Measurements from ENCODE around the gene TARBP2.

GRCh38 chr12:53500142-53500775, 824 bp upstream of the TARBP2 start:
- TF ChIP-seq EP300 (IDR thresholded peaks at IDR 0.05) (peak in 1 of 4 donors; percentile 14), CTCF (IDR thresholded peaks at IDR 0.05) (no peak), POLR2AphosphoS5 (IDR thresholded peaks at IDR 0.05) (peak; percentile 86 to 95)

All from upper lobe of left lung (tissue), 4 donors.